Measurements from ENCODE around the gene TRIM32.
"Not testable (repeated sequence)": the region's sequence is repeated elsewhere in the genome, so short reads cannot be mapped to it uniquely, and the experiment has no call there.

TRIM32 gene

DNA sequence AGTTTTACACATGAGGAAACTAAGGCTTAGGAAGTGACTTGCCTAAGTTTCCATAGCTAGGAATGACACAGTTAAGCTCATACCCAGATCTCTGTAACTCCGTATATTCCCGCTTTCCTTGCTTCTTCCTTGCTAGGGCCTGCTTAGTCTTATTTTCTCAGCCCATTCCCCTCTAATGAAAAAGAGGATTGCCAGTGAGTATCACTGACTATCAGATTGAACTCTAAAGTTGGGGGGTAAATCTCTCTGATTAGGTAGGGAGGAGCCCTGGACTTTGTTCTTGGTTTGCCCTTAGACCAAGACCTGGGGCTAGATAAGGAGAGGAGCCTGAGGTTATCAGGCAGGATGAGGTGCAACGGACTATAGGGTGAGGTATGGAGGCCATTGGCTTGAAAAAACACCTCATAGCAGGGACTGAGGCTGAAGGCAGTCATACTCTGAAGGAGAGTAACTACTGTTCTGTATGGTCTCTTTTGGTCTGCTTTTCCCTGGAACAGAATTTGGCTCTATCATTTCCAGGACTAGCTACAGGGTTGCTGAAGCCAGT lies 2.5 kb downstream of the TRIM32 start:
- Histone ChIP-seq H3K27ac (ENCODE audit: extremely low read depth, low read depth, low read length) (no peak overlapping the region), H3K36me3 (ENCODE audit: control insufficient read depth in 2 of 2, insufficient read depth in 1 of 2, low read length in 2 of 2) (peaks cover 0 to 6% of the 10 kb centered on the region in 2 experiments; a peak in 1 of 3 replicates), H3K4me3 (ENCODE audit: low read depth, low read length) (no peak overlapping the region), H3K9me3 (ENCODE audit: control insufficient read depth, insufficient read depth, low read depth, low read length) (no peaks in the 10 kb centered on the region), H3K4me1 (ENCODE audit: control insufficient read depth, insufficient read depth, low read length) (peaks cover 2% of the 10 kb centered on the region; the same call in 1 of the 2 replicates)
- ChIA-PET POLR2A (interaction anchor here (1.2 kb wide), 1 partner anchor 8 kb away, joined by 4 read pairs; no protein-coding TSS in a partner anchor), CTCF (interaction anchor here (0.9 kb wide), 1 partner anchor 243 kb away, joined by 3 read pairs; no protein-coding TSS in a partner anchor)
- TF ChIP-seq ZNF610 (tag by site-specific recombination; IDR thresholded peaks at IDR 0.05; ENCODE audit: borderline replicate concordance) (no peak), ZSCAN16 (tag by site-specific recombination; IDR thresholded peaks at IDR 0.05) (no peak), ZSCAN23 (tag by site-specific recombination; IDR thresholded peaks at IDR 0.05) (no peak), OSR2 (tag by site-specific recombination; IDR thresholded peaks at IDR 0.05) (no peak), ZNF785 (tag by site-specific recombination; IDR thresholded peaks at IDR 0.05) (no peak), ZNF473 (tag by site-specific recombination; IDR thresholded peaks at IDR 0.05) (no peak), ZNF112 (tag by site-specific recombination; IDR thresholded peaks at IDR 0.05) (no peak), ZNF600 (tag by site-specific recombination; IDR thresholded peaks at IDR 0.05) (no peak), ZNF157 (tag by site-specific recombination; IDR thresholded peaks at IDR 0.05) (no peak), ZNF394 (tag by site-specific recombination; IDR thresholded peaks at IDR 0.05; ENCODE audit: borderline replicate concordance) (no peak), ZNF239 (tag by site-specific recombination; IDR thresholded peaks at IDR 0.05) (no peak), ZNF10 (tag by site-specific recombination; IDR thresholded peaks at IDR 0.05) (no peak), ZNF624 (tag by site-specific recombination; IDR thresholded peaks at IDR 0.05) (no peak), SALL2 (tag by site-specific recombination; IDR thresholded peaks at IDR 0.05; ENCODE audit: borderline replicate concordance) (no peak), ZNF561 (tag by site-specific recombination; IDR thresholded peaks at IDR 0.05; ENCODE audit: borderline replicate concordance) (no peak), HOXA7 (CRISPR knock-in tag; IDR thresholded peaks at IDR 0.05; ENCODE audit: borderline replicate concordance) (no peak), ZNF211 (tag by site-specific recombination; IDR thresholded peaks at IDR 0.05; ENCODE audit: low read depth) (no peak), ZNF132 (tag by site-specific recombination; IDR thresholded peaks at IDR 0.05; ENCODE audit: borderline replicate concordance) (no peak)
- TF ChIP-seq, protein P1, sequence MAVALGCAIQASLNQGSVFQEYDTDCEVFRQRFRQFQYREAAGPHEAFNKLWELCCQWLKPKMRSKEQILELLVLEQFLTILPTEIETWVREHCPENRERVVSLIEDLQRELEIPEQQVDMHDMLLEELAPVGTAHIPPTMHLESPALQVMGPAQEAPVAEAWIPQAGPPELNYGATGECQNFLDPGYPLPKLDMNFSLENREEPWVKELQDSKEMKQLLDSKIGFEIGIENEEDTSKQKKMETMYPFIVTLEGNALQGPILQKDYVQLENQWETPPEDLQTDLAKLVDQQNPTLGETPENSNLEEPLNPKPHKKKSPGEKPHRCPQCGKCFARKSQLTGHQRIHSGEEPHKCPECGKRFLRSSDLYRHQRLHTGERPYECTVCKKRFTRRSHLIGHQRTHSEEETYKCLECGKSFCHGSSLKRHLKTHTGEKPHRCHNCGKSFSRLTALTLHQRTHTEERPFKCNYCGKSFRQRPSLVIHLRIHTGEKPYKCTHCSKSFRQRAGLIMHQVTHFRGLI (tag by site-specific recombination; IDR thresholded peaks at IDR 0.05) = no peak
- TF ChIP-seq, protein P2, sequence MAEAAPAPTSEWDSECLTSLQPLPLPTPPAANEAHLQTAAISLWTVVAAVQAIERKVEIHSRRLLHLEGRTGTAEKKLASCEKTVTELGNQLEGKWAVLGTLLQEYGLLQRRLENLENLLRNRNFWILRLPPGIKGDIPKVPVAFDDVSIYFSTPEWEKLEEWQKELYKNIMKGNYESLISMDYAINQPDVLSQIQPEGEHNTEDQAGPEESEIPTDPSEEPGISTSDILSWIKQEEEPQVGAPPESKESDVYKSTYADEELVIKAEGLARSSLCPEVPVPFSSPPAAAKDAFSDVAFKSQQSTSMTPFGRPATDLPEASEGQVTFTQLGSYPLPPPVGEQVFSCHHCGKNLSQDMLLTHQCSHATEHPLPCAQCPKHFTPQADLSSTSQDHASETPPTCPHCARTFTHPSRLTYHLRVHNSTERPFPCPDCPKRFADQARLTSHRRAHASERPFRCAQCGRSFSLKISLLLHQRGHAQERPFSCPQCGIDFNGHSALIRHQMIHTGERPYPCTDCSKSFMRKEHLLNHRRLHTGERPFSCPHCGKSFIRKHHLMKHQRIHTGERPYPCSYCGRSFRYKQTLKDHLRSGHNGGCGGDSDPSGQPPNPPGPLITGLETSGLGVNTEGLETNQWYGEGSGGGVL (tag by site-specific recombination; IDR thresholded peaks at IDR 0.05) = no peak

DNA sequence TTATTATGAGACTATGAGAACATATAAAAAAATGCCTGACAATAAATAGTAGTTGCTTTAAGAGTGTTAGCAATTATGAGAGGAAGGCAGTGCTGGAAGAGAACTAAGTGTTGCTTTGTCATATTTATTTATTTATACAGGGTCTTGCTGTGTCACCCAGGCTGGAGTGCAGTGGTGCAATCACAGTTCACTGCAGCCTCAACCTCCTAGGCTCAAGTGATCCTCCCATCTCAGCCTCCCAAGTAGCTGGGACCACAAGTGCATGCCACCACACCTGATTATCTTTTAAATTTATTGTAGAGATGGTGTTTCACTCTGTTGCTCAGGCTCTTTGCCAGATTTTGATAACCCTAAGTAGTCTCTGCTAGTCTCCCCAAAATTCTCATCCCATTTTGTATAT lies 3.7 kb downstream of the TRIM32 start:
- H3K4me1 ChIP-seq (ENCODE audit: control insufficient read depth, insufficient read depth, low read length); H3K4me3 ChIP-seq (ENCODE audit: low read depth, low read length); H3K9me3 ChIP-seq (ENCODE audit: control insufficient read depth, insufficient read depth, low read depth, low read length); H3K27ac ChIP-seq (ENCODE audit: extremely low read depth, low read depth, low read length); POLR2A ChIA-PET: not testable (repeated sequence)
- CTCF ChIA-PET = interaction anchor here (0.6 to 0.7 kb wide), 2 partner anchors 18 to 722 kb away, joined by 4 to 5 read pairs; no protein-coding TSS in a partner anchor
- H3K36me3 ChIP-seq (ENCODE audit: control insufficient read depth in 2 of 2, insufficient read depth in 1 of 2, low read length in 2 of 2) = peaks cover 0 to 15% of the 10 kb centered on the region in 2 experiments; a peak in 1 of 3 replicates

All from HEK293 (cell line).